Kidney epithelial cell (primary cell): ENCODE results near the gene ACVR2B. TPM values are rescaled to one million over a fixed set of nuclear protein-coding genes. Genes with fewer than 3 reads are reported as not detected.
A peak's percentile ranks its signal among the peaks of the same experiment; 100 is the strongest.

ENCODE experiments used
- DNase-seq: peaks from one replicate; pipeline ENCODE4 v3.0.0-alpha.2; 2010; ENCODE audit warnings: low read depth
- H3K27me3 ChIP-seq: 2 replicates; pipeline ENCODE4 v1.6.0; 2011; ENCODE audit warnings: low read length; ENCODE audit not compliant: control insufficient read depth, insufficient read depth
- H3K36me3 ChIP-seq: 2 replicates; pipeline ENCODE4 v1.5.1; 2011; ENCODE audit warnings: low read length; ENCODE audit not compliant: control insufficient read depth, insufficient read depth
- H3K4me3 ChIP-seq: 2 replicates; pipeline ENCODE4 v1.5.1; 2011; ENCODE audit warnings: low read depth, mild to moderate bottlenecking, control low read depth, low read length
- total RNA-seq: library from RNA; depleted of rRNA; stranded (reverse); fragments of >200 nt; gene quantifications from 2 replicates; pipeline ENCODE4 v1.2.3, GENCODE V29; 2015
- TF ChIP-seq, protein P1 (sequence below): IDR thresholded peaks from 2 replicates; pipeline ENCODE4 v1.5.1; 2011; ENCODE audit warnings: mild to moderate bottlenecking, moderate library complexity, low read length, control low read depth, inconsistent platforms; ENCODE audit not compliant: insufficient read depth, poor library complexity, severe bottlenecking

ACVR2B gene
- total RNA-seq, 1 donor from 2014 or later = 16.1 TPM

GRCh38 chr3:38454884-38455638 is 1.4 kb downstream of the ACVR2B start:
- Histone ChIP-seq H3K4me3 (peak overlapping the region; percentile 70), H3K36me3 (no peaks in the 10 kb centered on the region), H3K27me3 (no peaks in the 10 kb centered on the region)
- DNase-seq = no peak
- TF ChIP-seq, protein P1, sequence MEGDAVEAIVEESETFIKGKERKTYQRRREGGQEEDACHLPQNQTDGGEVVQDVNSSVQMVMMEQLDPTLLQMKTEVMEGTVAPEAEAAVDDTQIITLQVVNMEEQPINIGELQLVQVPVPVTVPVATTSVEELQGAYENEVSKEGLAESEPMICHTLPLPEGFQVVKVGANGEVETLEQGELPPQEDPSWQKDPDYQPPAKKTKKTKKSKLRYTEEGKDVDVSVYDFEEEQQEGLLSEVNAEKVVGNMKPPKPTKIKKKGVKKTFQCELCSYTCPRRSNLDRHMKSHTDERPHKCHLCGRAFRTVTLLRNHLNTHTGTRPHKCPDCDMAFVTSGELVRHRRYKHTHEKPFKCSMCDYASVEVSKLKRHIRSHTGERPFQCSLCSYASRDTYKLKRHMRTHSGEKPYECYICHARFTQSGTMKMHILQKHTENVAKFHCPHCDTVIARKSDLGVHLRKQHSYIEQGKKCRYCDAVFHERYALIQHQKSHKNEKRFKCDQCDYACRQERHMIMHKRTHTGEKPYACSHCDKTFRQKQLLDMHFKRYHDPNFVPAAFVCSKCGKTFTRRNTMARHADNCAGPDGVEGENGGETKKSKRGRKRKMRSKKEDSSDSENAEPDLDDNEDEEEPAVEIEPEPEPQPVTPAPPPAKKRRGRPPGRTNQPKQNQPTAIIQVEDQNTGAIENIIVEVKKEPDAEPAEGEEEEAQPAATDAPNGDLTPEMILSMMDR = no peak

- no peaks in the 10 kb centered on the region for H3K36me3 ChIP-seq
- TF ChIP-seq, protein P1 = no peak
- no peaks in the 10 kb centered on the region for H3K27me3 ChIP-seq
- H3K4me3 ChIP-seq = peak overlapping the region; percentile 70
- DNase-seq = no peak
Measured at GRCh38 chr3:38455639-38456430, 2.1 kb downstream of the ACVR2B start.

DNA sequence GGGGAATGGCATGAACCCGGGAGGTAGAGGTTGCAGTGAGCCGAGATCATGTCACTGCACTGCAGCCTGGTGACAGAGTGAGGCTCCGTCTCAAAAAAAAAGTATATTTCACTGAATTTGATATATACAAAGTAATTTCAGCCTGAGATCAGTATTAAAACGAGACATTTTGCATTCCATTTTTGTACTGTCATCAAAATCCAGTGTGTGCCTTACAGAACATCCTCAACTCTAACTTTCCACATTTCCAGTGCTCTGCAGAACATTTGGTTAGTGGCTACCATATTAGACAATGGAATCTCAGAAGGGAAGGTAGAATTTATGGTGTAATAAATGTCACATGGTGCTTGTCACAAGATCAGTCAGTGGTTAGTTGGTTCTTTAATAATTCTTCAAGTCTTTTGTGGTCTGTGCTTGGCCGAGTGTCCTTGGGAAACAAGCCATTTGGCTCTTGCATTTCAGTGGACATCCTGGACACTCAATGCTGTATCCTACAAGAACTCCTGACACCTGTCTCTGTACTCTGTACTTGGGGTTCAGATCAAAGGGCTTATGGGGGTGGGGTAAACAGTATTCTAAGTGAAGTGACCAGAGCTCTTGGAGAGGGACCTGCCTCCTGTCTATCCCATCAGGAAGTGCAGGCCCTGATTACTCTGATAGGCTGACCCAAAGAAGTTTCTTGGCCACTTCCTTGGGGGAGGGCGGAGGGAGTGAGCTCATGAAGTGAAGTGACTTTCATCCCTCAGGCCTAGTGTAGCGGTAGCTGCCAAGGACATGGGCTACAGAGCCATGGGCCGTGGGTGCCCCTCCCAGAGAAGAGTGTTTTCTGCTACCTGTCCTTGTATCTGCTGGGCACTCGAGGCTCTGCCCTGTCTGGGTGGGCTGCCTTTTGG is 3.7 kb downstream of the ACVR2B start:
- Histone ChIP-seq H3K4me3 (no peak overlapping the region), H3K36me3 (no peaks in the 10 kb centered on the region), H3K27me3 (no peaks in the 10 kb centered on the region)
- no peak for DNase-seq
- TF ChIP-seq, protein P1 = no peak

GRCh38 chr3:38458796-38459498 is 5.3 kb downstream of the ACVR2B start:
- H3K4me3 ChIP-seq = no peak overlapping the region
- TF ChIP-seq, protein P1 = no peak
- no peak for DNase-seq

GRCh38 chr3:38459499-38460048 is 5.9 kb downstream of the ACVR2B start:
- TF ChIP-seq, protein P1 = no peak
- no peak overlapping the region for H3K4me3 ChIP-seq
- H3K36me3 ChIP-seq = no peaks in the 10 kb centered on the region
- DNase-seq = no peak
- H3K27me3 ChIP-seq = no peaks in the 10 kb centered on the region

More at GRCh38 chr3:38458796-38459498, 5.3 kb downstream of the ACVR2B start:
- Histone ChIP-seq H3K27me3 (no peaks in the 10 kb centered on the region), H3K36me3 (no peaks in the 10 kb centered on the region)
